Skin of body (tissue), 2 donors: ENCODE measurements around the gene AVL9. TPM values are rescaled to one million over a fixed set of nuclear protein-coding genes. Genes with fewer than 3 reads are reported as not detected.
"Not testable (repeated sequence)": the region's sequence is repeated elsewhere in the genome, so short reads cannot be mapped to it uniquely, and the experiment has no call there.

Experiments used
- DNase-seq: peaks from one replicate; lab custom pipeline; 2025; lab: John Stamatoyannopoulos, UW
- total RNA-seq: library from RNA; depleted of rRNA; stranded (reverse); fragments of >200 nt; gene quantifications from one replicate; pipeline ENCODE4 v1.2.3, GENCODE V29; 2014

Gene AVL9
- 21.7 TPM for total RNA-seq

- DNase-seq = peak; percentile 95
These were observed at the start of gene AVL9 for GRCh38 chr7:32495298-32496051. TSS of gene AVL9 (plus strand) at chr7:32495489. CDS start at chr7:32495710, 221 bp downstream.

- no peak for DNase-seq
These were observed 48.1 kb upstream of the AVL9 start for GRCh38 chr7:32447218-32447617.

- DNase-seq = no peak
These were observed 41.8 kb upstream of the AVL9 start for GRCh38 chr7:32453341-32454011.

- no peak for DNase-seq
These were observed 37.3 kb upstream of the AVL9 start for GRCh38 chr7:32458025-32458424.

- no peak for DNase-seq
These were observed 35.5 kb upstream of the AVL9 start for GRCh38 chr7:32459788-32460187.

DNA sequence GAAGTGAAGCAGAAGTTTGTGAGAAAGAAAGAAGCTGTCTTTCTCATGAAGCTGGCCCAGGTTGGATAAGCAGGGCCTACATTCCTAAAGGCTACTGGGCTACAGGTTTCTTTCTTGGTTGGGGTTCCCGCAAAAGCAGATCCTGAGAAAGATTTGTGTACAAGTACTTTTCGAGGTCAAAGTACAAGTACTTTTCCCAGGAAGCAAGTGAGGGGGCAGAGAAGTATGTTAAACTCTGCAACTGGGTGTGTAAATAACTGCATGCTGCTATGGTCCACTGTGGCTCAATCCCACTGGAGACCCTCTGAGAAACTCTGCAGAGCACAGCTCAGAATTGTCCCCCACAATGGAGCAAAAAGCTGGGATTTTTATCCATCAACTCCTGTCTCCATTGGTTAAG lies 33.8 kb upstream of the AVL9 start:
- no peak for DNase-seq

DNA sequence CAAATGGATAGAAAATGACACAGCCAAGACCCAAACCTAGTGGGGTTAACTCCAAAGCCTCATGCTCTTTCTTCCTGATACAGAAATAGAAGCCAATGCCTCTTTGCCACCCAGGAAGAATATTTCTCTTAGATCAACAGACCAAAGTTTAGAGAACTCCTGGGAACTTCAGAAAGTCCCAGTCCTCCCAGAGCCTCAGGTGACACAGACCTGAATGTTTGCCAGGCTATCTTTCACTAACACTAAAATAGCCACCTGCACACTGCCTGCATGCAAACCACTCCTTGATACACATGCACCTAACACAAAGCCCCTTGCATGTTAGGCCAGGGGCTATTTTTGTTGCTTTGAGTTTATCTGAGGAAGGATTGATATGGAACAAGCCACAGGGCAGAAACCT lies 32.8 kb upstream of the AVL9 start:
- DNase-seq = no peak

DNA sequence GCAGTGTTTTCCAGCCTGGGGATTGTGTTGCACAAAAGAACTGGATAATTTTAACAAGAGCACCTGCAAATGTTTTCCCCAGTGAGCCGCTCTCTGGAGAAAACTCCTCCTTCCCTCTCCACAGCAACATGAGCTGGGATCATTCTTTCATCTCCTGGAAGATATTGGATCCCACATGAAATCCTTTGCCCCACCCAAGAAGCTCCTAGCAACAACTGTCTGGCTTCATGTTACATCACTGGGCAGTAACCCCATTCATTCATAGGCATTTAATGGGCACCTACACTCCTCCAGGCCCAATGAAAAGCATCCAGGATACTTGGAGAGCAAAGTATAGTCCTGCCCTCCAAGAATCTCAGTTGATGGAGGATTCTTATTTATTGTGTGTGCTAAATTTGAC lies 32.3 kb upstream of the AVL9 start:
- DNase-seq = no peak

GRCh38 chr7:32464641-32465416 lies 30.5 kb upstream of the AVL9 start:
- not testable (repeated sequence) for DNase-seq

DNA sequence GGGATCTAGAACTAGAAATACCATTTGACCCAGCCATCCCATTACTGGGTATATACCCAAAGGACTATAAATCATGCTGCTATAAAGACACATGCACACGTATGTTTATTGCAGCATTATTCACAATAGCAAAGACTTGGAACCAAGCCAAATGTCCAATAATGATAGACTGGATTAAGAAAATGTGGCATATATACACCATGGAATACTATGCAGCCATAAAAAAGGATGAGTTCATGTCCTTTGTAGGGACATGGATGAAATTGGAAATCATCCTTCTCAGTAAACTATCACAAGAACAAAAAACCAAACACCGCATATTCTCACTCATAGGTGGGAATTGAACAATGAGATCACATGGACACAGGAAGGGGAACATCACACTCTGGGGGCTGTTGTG lies 25.3 kb upstream of the AVL9 start:
- not testable (repeated sequence) for DNase-seq

- no peak for DNase-seq
These were observed 24.4 kb upstream of the AVL9 start for GRCh38 chr7:32470871-32471270.

DNA sequence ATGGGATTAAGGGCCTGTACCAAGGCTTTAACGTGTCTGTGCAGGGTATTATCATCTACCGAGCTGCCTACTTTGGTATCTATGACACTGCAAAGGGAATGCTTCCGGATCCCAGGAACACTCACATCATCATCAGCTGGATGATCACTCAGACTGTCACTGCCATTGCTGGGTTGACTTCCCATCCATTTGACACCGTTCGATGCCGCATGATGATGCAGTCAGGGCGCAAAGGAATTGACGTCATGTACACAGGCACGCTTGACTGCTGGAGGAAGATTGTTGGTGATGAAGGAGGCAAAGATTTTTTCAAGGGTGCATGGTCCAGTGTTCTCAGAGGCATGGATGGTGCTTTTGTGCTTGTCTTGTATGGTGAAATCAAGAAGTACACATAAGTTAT lies 23.3 kb upstream of the AVL9 start:
- no peak for DNase-seq

GRCh38 chr7:32474008-32474407 lies 21.3 kb upstream of the AVL9 start:
- DNase-seq = no peak

DNA sequence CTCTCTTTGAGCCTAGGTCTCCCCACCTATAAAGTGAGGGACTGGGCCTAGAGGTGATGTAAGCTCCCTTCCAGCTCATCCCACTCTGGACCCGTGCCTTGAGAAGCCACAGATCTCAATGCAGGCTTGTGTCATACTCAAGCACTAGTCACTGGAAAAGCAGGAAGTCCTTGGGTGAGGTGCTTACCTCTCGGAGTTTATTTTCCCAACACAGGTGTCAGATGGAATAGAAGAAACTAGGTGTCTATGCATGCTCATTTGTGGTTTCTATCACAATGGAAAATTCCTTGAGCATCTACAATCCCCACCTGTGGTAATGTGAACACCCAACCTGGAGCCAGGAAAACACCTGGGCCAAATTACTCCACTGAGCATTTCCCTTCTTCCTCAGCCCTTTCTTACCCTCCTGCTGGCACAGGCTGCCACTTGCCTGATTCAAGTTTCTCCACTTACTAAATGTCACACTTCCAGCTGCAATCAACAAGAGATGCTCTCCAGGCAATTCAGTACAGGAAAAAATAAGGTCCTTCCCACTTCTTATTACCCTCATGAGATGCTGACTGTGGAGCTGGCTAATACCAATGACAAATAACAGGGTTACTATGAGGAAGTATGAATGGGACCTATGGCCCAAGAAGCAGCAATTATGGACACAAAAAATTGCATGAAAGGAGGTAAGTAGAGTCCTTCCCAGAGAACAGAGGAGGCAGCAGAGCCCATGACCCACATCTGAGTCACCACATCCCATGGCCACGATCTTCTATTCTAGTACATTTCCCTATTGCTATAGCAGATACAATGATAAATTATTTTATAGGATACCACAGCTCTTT lies 18.3 kb upstream of the AVL9 start:
- no peak for DNase-seq

GRCh38 chr7:32477649-32477980 lies 17.7 kb upstream of the AVL9 start:
- DNase-seq = no peak

- DNase-seq = no peak
These were observed 15.6 kb upstream of the AVL9 start for GRCh38 chr7:32479574-32480200.

DNA sequence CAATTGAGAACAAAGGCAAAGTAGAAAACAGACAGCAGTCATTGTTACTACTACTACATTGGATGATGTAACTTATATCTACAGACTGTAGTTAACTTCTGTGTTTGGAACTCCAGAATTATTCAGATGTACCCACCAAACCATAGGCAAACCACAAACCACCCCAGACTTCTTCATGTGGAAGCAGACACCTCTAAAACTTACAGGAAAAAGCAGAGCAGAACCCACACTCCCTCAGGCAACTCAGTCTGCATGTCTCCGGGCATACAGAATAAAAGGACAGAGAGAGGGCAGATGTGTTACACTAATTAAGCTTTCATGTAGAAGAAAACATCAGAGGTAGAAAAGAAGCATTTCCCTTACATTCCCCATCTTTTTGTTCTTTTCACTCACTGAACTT lies 14.1 kb upstream of the AVL9 start:
- DNase-seq = no peak

DNA sequence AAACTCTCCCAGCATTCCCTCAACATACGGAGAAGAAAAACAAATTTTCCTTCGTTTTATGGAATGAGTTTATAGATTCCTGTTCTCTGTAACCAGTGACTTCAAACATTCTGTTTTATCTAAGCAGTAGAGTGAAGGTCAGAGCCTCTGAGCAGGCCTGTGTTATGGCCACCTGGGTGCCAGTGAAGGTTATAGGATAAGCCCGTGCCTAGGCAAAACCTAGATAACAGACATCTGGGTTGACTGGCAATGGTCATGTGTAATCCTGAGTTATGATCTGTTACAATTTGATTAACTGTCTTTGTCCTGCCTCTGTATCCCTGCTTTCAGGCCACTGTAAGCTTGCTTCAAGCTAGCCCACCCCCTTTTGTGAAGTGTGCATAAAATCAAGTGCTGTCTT lies 13.4 kb upstream of the AVL9 start:
- no peak for DNase-seq

- DNase-seq = no peak
These were observed 5.5 kb upstream of the AVL9 start for GRCh38 chr7:32489788-32490126.

DNA sequence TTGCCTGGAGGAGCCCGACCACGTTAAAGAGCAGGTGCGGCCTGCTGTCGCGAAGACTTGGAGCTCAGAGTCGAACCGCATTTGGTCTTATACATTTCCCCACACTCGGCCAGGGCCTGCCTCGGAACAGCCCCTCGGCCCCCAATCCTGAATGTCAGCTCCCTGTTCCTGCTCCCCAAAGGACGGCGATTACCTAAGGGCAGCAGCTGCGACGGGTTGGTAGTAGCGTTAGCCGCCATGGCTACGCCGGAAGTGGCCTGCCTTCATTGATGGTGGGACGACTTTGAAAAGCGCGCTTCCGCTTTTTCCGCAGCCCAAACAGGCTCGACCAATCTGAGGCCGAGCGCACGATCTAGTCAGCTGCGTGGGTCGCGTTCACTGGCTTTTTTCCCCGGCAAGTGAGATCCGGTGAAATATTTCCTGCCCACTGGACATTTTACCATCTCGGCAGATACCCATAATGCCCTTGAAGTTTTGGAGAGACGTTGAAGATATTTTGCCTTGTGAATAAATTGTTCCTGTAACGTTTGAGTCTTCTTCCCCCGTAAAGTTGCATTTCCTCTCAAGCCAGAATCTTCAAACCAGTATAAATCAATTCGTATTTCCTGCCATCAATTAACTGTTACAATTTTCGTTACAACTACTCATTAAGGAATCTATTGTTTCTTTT lies 5.0 kb upstream of the AVL9 start, which contains the start of gene LSM5:
TSS of gene LSM5 (minus strand) at position 254 of the 670 bp plus-strand sequence. CDS start at position 239, 15 bp downstream.
- peak; percentile 92 for DNase-seq

DNA sequence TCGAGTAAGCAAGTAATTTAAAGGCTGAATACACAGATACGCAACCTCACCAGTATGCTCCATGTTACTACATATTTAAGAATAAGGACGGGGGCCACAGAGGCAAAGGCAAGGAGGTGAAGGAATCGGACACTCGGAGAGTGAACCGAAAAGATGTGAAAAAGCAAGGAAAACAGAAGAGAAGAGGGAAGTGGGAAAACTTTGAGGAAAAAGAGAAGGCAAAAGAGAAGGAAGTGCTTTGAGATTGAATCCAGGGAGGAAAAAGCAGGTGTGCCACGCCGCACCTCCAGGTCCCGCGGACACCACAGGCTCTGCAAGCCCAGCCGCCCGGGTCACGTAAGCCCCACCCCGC lies 367 bp upstream of the AVL9 start:
- no peak for DNase-seq
